ENCODE results near the gene KIF1B.
"Not testable (repeated sequence)": the region's sequence is repeated elsewhere in the genome, so short reads cannot be mapped to it uniquely, and the experiment has no call there.

The KIF1B gene

GRCh38 chr1:10398278-10398733, 187.9 kb downstream of the KIF1B start:
- no peak for DNase-seq

DNA sequence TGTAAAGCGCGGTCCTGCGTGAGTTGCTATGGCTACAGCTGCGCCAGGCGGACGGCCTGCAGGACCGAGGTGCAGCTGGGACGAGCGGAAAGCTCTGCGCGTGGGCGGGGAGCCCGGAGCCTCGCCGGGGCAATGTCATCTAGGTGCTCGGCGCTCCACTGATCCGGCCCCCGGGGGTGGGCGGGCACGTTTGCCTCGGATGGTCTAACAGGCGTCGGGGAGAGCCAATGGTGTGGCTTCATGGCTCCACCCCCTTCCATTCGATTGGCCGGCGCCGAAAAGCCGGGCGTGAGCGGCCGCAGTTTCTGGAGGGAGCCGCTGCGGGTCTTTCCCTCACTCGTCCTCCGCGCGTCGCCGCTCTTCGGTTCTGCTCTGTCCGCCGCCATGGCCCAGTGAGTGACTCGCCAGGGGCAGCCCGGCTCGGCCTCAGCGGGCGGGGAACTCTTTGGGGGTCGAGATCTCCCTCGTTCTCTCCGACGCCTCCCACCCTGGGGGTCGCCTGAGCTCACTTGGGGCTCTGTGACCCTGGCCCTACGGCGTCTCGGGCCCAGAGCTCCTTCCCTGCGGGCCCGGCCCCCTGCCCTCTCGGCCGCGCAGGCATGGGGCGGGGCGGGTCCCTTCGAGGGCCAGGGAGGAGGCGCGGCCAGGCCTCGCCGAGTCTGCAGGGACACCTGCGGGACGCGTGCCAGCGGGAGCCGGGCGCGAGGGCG, 188.5 kb downstream of the KIF1B start, which contains the start of gene PGD:
PGD (plus strand) TSS at position 331 of the 710 bp plus-strand sequence; CDS start at position 385, 54 bp downstream.
- peak; percentile 98 for DNase-seq

DNA sequence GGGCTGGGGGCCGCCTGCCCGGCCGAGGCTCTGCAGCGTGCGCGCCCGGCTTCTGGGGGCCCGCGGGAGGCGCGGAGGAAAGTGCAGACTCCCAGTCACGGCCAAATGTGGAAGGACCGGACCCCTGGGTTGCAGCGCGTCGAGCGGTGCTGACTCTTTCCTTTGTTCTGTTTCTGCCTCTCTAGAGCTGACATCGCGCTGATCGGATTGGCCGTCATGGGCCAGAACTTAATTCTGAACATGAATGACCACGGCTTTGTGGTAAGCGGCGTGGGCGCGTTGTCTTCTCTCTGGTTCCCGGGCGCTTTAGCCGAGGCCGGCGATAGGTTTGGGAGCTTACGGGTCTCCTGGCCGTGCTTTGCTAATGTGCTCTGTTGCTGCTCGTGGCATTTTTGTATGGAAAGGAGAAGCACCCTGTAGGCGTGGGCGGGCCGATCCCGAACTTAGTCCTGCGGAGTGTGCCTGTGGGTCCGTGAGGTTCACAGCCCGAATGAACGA, 189.1 kb downstream of the KIF1B start:
- DNase-seq, result no peak

GRCh38 chr1:10400013-10400412, 189.6 kb downstream of the KIF1B start:
- DNase-seq, result no peak

DNA sequence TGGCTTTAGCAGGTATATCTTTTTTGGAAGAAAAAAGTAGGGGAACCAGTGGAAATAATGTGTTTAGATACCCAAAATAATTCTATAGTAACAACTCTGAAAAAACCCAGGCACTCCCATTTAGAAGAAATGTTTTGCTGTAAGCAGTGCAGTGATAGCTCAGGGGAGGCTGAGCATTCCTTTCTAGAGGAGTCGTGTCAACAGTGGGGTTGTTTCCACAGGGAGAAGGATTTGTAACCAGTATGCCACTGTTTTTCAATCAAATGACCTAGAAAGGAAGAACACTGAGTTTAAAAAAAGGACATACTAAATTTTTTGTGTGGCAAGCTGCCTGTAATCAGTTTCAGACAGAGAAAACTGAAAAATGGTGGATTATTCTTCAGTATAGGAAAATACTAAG, 190.9 kb downstream of the KIF1B start:
- DNase-seq, result no peak

- no peak for DNase-seq
Observed at GRCh38 chr1:10402729-10403274, 192.4 kb downstream of the KIF1B start.

DNA sequence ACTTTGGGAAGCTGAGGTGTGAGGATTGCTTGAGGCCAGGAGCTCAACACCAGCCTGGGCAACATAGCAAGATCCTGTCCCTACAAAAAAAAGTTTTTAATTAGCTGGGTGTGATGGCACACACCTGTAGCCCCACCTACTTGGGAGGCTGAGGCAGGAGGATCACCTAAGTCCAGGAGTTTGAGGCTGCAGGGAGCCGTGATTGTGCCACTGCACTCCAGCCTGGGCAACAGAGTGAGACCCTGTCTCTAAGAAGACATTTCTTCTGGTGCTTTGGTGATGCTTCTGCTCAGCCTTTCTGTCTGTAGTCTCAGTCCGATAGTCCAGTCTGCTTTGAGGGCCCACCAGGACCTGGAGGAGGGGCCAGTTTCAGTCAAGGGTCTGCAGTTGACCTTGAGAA, 196.8 kb downstream of the KIF1B start:
- DNase-seq, result no peak

GRCh38 chr1:10415211-10415930, 205.0 kb downstream of the KIF1B start:
- DNase-seq, result no peak

- DNase-seq, result not testable (repeated sequence)
Observed at GRCh38 chr1:10415967-10416366, 205.6 kb downstream of the KIF1B start.

DNA sequence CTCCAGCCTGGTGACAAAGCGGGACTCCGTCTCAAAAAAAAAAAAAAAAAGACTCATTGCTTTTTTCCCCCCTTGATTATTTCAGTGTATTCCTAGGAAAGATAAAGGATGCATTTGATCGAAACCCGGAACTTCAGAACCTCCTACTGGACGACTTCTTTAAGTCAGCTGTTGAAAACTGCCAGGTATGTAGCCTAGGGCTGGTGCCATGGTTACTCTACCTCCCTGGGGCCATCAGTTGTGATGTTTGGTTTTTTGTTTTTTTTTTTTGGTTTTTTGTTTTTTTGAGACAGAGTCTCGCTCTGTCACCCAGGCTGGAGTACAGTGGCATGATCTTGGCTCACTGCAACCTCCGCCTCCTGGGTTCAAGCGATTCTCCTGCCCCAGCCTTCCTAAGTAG, 208.4 kb downstream of the KIF1B start:
- DNase-seq, result not testable (repeated sequence)

GRCh38 chr1:10419351-10419750, 209.0 kb downstream of the KIF1B start:
- DNase-seq, result no peak

GRCh38 chr1:10421637-10422036, 211.3 kb downstream of the KIF1B start:
- no peak for DNase-seq

DNA sequence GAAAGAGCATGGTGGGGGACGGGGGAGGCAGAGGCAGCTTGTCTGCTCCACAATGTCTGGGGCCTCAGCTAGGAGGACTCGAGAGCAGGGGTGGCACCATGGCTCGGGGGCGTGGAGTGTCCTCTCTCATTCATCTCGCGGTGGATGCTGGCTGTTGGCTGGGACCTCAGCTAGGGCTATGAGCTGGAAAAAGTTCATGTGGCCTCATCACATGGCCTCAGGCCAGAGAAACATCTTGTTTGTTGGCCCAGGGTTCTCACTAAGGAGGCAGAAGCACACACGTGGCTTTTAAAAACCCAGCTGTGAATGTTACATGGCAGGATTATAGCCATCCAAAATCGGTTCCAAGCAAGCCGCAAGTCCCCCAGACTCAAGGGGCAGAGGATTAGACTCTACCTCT, 213.7 kb downstream of the KIF1B start:
- no peak for DNase-seq

DNA sequence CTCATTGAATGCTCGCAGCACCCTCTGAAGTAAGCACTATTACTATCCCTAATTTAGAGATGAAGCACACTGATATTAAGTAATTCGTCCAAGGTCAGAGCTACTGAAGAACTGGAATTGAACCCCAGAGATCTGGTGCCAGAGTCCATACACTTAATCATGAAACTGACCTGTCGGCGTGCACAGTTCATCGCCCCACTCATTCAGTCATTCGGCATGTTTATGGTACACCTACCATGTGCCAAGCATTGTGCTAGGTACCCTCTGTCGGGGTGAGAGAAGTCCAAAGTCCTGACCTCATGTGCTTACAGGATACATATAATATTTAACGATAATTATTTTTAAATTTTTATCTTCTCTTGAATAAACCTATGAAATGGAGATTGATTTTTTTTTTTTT, 214.3 kb downstream of the KIF1B start:
- DNase-seq, result no peak

DNA sequence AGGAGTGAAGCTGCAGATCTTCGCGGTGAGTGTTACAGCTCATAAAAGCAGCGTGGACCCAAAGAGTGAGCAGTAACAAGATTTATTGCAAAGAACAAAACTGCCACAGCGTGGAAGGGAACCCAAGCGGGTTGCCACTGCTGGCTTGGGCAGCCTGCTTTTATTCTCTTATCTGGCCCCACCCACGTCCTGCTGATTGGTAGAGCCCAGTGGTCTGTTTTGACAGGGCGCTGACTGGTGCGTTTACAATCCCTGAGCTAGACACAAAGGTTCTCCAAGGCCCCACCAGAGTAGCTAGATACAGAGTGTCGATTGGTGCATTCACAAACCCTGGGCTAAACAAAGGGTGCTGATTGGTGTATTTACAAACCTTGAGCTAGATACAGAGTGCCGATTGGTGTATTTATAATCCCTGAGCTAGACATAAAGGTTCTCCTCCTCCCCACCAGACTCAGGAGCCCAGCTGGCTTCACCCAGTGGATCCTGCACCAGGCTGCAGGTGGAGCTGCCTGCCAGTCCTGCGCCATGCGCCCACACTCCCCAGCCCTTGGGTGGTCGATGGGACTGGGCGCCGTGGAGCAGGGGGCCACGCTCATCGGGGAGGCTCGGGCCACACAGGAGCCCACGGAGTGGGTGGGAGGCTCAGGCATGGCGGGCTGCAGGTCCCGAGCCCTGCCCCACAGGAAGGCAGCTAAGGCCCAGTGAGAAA, 215.6 kb downstream of the KIF1B start:
- not testable (repeated sequence) for DNase-seq

DNA sequence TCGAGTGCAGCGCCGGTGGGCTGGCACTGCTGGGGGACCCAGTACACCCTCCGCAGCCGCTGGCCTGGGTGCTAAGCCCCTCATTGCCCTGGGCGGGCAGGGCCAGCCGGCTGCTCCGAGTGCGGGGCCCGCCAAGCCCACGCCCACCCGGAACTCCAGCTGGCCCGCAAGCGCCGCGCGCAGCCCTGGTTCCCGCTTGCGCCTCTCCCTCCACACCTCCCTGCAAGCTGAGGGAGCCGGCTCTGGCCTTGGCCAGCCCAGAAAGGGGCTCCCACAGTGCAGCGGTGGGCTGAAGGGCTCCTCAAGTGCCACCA, 216.1 kb downstream of the KIF1B start:
- DNase-seq, result not testable (repeated sequence)

DNA sequence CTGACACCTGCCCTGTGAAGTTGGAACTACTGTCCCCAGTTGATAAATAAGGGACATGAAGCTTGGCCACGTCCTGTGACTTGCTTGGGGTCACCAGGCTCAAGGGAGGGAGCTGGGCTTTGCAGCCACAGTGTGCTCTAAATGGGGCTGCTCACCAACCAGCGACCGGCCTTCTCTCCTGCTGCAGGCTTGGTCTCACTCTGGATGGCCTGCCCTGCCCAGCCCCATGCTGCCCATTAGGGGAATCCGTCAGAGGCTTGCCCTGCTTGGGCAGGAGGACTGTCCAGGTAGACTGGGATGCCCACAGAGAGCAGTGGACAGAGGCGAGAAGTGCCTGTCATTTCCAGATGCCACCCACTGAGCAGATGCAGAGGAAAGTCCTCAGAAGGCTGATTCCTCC, 218.6 kb downstream of the KIF1B start:
- no peak for DNase-seq

GRCh38 chr1:10429868-10430215, 219.5 kb downstream of the KIF1B start:
- DNase-seq, result peak; percentile 35

DNA sequence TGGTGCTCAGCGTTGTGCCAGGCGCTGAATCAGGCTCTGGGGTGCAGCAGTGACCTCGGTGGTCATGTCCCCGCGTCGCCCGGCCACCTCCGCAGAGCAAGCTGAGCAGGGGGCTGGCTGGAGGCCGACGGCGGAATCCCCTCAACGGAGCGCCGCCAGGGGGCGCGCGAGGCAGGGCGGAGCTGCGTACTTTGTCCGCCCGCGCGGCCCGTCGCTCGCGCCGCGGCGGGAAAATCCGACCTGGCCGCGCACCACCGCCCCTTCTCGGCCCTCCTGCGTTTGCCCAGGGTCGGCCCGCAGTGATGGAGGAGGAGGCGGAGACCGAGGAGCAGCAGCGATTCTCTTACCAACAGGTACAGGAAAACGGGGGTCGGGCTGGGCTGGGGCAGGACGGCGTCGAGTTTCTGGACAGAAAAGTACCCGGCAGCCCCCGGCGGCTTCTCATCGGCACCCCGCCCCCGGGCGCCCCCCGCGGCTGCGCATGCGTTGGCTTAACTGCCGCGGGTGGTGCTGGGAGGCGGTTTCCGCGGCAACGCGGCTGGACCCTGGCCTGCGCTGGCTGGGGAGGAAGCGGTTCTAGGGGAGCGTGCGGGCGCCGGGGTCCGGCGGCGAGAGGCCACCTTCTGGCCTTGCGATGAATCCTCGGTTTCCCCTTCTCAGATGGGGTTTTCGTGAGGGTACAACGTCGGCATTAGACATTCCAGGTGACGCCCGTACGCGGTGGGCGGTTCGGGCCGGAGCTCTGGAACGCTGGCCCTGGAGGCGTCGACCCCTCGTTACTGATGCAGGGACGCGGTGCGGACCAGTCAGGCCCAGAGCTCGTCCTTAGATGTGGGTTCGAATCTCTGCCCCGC, 220.1 kb downstream of the KIF1B start, which contains the start of gene CENPS:
CENPS (plus strand) TSS at position 218 of the 854 bp plus-strand sequence; CDS start at position 303, 85 bp downstream.
- peak; percentile 96 for DNase-seq
